Subcutaneous adipose tissue (tissue), 4 donors: ENCODE data around the gene NAV3. TPM values are rescaled to one million over a fixed set of nuclear protein-coding genes. Genes with fewer than 3 reads are reported as not detected.

Experiments
- CTCF ChIP-seq: fragments of 450-650 bp; IDR thresholded peaks from one replicate; pipeline ENCODE4 v1.5.1; 2016; ENCODE audit warnings: low read depth, mild to moderate bottlenecking, control low read depth, antibody characterized with exemption, moderate library complexity
- total RNA-seq, 4 donors: library from RNA; depleted of rRNA; stranded (reverse); fragments of >200 nt; gene quantifications; one replicate each; pipeline ENCODE4 v1.1.0, GENCODE V29; 2016

The NAV3 gene
- total RNA-seq, 4 donors from 2014 or later, result 9.3 to 36.6 (median 20.6) TPM

- no peak for TF ChIP-seq CTCF
Observed at GRCh38 chr12:78183824-78184223, 353.1 kb downstream of the NAV3 start.

GRCh38 chr12:78185109-78185508 is 354.4 kb downstream of the NAV3 start:
- TF ChIP-seq CTCF, result no peak

- TF ChIP-seq CTCF, result no peak
Observed at GRCh38 chr12:78185651-78186050, 355.0 kb downstream of the NAV3 start.

GRCh38 chr12:78186670-78187069 is 356.0 kb downstream of the NAV3 start:
- TF ChIP-seq CTCF, result no peak

GRCh38 chr12:78187741-78188140 is 357.0 kb downstream of the NAV3 start:
- no peak for TF ChIP-seq CTCF

GRCh38 chr12:78189656-78190055 is 359.0 kb downstream of the NAV3 start:
- TF ChIP-seq CTCF, result no peak

- no peak for TF ChIP-seq CTCF
Observed at GRCh38 chr12:78191611-78192010, 360.9 kb downstream of the NAV3 start.
